G401 (cell line): Measurements from ENCODE around the gene TMEM202. TPM values are rescaled to one million over a fixed set of nuclear protein-coding genes. Genes with fewer than 3 reads are reported as not detected.
"Not testable (repeated sequence)": the region's sequence is repeated elsewhere in the genome, so short reads cannot be mapped to it uniquely, and the experiment has no call there.

Experiments used
- DNase-seq: peaks from one replicate; pipeline ENCODE4 v3.0.0-alpha.2; 2015; ENCODE audit warnings: low spot score
- in situ Hi-C: cut with HindIII; loops from 2 replicates; pipeline ENCODE4 v1.10.0; 2016; ENCODE audit warnings: low sequenced_read_pairs, mixed read lengths
- total RNA-seq: library from RNA; depleted of rRNA; stranded (reverse); fragments of >200 nt; shearing (Covaris generic); gene quantifications from 2 replicates; pipeline ENCODE4 v1.2.3, GENCODE V29; 2014

The TMEM202 gene
- total RNA-seq, 1 experiment from 2014 or later, result not detected

DNA sequence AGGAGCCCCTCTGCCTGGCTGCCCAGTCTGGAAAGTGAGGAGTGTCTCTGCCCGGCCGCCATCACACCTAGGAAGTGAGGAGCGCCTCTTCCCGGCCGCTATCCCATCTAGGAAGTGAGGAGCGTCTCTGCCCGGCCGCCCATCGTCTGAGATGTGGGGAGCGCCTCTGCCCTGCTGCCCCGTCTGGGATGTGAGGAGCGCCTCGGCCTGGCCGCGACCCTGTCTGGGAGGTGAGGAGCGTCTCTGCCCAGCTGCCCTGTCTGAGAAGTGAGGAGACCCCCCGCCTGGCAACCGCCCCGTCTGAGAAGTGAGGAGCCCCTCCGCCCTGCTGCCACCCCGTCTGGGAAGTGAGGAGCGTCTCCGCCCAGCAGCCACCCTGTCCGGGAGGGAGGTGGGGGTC is 1.8 kb upstream of the TMEM202 start:
- DNase-seq, in situ Hi-C loops: not testable (repeated sequence)

DNA sequence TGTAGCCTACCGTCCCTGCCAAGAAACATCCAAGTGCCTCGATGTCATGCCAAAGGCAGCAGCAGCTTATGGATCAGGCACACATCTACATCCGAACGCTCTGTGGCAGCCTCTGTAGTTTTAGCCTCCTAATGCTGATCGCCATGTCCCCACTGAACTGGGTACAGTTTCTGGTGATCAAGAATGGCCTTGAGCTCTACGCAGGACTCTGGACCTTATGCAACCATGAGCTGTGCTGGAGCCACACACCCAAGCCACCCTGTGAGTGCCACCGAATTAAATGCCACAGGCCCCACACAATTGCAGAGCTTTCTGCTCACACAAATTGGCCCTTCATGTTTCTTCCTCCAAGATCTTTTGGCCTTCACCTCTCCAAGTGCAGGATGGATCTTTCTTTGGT is 543 bp downstream of the TMEM202 start:
- in situ Hi-C loops, result no loop called here
- DNase-seq, result no peak

DNA sequence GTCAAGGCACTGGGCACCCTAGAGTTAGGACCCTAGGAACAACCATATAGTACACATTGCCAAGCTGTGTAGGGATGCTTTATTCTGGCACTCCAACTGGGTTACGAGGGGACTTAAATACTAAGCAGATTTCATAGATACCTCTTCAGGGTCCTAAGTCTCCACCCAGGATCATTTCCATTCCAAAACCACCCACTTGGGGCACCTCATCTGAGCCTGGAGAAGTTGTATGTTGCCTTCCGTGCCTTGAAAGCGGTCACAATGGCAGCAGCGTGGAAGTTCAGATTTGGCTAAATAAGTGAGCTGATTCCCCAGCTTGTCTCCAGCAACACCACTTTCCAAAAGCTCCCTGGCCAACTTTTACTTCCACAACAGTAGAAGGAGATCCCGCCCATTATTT is 4.6 kb downstream of the TMEM202 start:
- in situ Hi-C loops, result no loop called here
- no peak for DNase-seq

DNA sequence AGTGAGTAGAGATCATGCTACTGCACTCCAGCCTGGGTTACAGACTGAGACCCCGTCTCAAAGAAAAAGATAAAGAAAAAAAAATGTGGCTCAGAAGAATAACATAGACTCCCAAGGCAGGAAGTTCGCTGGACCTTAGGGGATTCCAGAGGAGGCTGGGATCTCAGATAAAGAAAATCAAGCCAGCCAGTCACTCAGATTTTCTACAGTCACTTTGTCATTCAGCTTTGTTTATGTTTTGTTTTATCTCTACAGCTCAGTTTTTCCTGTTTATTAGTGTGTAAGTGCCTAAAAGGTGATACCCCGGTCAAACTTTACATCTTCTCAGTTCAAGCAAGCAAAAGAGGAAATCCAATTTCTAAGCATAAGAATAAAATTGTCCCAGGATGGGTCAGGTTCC is 6.3 kb downstream of the TMEM202 start:
- in situ Hi-C loops, result no loop called here
- DNase-seq, result no peak

DNA sequence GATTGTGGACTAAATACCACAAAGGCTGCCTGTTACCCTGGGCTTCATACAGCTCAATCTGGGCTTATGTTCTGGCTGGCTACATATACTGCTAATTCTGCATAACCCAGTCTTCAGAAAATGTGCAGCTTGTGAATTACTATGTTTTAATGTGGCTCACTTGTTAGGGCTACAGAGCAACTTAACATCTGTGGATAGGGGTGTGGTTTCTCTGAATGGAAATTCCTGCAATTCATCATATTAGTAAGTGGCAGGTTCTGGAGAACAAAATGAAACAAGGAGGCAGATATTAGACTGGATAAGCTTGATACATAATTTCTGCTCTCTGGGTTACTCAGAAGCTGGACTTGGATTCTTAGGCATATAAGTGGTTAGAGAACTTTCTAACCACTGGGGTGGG is 6.7 kb downstream of the TMEM202 start:
- DNase-seq, result no peak
- in situ Hi-C loops, result no loop called here

DNA sequence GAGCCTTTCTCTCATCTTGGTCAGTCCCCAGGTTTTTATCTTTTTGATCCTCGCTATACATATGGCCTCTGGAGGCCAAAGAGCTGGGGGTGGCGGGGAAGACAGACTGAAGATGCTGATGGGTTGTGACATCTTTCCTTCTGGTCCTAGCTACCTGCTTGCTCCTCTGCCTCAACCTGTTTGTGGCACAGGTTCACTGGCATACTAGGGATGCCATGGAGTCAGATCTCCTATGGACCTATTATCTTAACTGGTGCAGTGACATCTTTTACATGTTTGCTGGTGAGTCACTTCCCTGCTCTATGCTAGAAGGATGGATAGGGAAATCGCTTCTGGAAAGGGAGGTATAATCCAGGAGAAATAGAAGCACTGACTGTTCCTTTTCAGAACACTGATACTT is 8.8 kb downstream of the TMEM202 start:
- no peak for DNase-seq
- in situ Hi-C loops, result no loop called here

DNA sequence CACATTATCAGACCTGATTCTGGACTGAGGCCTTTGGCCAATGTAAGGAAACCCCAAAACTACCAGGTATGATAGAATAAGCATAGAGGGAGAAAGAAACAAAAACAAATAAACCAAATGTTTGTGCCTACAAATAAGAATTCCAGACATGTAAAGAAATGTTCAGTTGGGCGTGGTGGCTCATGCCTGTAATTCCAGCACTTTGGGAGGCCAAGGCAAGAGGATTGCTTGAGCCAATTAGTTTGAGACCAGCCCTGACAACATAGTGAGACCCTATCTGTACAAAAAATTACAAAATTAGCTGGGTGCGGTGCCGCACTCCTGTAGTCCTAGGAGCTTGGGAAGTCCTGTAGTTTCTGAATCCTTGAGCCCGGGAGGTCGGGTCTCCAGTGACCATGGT is 13.0 kb downstream of the TMEM202 start:
- in situ Hi-C loops, result no loop called here
- no peak for DNase-seq

DNA sequence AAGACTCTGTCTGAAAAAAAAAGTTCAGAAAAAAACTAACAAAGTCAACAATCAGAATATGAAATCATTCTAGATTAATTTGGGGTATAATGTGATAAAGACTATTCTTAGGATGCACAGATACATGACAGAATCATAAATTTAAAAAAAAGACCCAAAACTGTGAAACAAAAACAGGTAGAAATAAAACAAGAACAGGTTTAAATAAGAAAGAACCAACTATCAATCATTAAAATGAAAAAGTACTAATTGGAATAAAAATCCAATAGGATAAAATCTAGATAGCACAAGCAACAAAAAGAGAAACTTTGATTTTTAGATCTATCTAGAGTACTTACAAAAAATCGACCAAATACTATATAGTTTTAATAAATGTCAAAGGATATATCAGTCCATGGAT is 13.4 kb downstream of the TMEM202 start:
- DNase-seq, result no peak
- in situ Hi-C loops, result no loop called here

DNA sequence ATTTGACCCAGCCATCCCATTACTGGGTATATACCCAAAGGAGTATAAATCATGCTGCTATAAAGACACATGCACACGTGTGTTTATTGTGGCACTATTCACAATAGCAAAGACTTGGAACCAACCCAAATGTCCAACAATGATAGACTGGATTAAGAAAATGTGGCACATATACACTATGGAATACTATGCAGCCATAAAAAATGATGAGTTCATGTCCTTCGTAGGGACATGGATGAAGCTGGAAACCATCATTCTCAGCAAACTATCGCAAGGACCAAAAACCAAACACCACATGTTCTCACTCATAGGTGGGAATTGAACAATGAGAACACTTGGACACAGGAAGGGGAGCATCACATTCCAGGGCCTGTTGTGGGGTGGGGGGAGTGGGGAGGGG is 15.2 kb downstream of the TMEM202 start:
- DNase-seq, in situ Hi-C loops: not testable (repeated sequence)

DNA sequence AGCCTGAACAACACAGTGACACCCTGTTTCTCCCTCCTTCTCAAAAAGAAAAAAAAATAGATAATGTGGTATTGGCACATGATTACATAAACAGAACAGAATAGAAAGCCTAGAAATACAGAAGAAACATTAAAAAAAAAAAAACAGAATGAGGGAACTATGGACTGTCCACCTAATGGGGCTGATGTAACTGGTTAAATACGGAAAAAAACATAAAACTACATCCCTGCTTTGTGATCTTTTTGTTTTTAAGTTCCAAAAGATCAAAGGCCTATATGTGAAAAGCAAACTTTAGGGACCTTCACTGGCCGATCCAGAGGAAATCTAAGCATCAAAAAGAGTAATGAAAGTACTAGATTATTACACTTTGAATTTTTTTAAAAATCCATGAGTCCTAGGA is 17.2 kb downstream of the TMEM202 start:
- in situ Hi-C loops, result no loop called here
- no peak for DNase-seq

DNA sequence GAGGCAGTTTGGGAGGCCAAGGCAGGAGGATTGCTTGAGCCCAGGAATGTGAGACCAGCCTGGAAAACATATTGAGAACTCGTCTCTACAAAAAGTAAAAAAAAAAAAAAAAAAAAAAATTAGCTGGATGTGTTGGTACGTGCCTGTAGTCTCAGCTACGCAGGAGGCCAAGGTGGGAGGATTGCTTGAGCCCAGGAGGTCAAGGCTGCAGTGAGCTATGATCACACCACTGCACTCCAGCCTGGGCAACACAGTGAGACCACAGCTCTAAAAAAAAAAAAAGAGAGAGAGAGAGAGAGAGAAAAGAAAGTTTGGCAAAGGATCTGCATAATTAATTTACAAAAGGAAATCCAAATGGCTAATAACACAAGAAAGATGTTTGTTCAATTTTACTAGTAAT is 21.7 kb downstream of the TMEM202 start:
- DNase-seq, in situ Hi-C loops: not testable (repeated sequence)

DNA sequence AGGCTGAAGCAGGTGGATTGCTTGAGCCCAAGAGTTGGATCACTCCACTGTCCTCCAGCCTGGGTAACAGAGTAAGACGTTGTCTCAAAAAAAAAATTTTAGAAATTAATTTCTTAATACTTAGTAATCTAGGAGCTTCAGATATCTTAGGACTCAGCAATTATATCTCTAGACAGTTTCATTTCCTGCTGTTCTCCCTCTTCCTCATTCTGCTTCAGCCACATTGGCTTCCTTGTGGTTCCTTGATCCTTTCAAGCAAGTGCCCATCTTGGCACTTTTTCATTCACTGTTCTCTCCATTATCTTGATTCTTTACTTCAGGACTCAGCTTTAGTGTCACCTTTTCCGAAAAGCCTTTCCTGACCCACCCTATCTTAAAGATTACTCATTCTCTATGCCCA is 22.5 kb downstream of the TMEM202 start:
- in situ Hi-C loops, result no loop called here

DNA sequence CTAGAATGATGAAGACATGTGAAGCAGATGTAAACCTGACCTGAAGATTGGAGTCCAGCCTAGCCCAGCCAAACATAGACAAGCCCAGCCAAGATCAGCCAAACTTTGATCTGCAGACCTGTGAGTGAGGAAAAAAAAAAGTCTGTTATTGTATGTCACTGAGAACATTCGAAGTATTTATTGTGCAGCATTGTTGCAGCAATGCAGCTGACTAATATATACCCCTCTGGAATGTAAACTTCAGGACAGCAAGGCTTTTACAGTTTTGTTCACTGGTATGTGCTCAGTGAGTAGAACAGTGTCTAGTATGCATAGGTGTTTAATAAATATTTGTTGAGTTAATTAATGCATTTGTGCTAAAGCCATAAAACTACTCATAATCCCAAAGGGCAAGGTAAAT is 23.4 kb downstream of the TMEM202 start:
- in situ Hi-C loops, result no loop called here
- no peak for DNase-seq

More for the DNA sequence above, 22.5 kb downstream of the TMEM202 start:
- no peak for DNase-seq

DNA sequence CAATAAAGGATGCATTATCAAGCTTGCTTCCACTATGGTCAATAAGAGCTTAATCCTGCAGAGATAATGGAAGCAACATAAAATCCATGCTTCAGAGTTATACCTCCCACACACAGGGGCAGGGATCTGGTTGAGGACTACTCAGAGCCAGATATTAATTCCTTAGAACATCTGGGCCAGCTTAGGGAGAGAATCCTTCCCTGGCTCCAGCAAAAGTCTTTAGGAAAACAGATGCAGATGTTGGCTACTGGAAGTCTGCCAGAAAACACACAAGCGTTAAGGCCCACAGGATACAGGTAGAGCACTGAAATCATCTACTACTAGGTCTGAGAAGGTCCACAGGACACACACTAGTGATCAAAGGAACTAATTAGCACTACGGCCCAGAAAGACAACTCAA is 25.2 kb downstream of the TMEM202 start:
- DNase-seq, result no peak
- in situ Hi-C loops, result no loop called here

DNA sequence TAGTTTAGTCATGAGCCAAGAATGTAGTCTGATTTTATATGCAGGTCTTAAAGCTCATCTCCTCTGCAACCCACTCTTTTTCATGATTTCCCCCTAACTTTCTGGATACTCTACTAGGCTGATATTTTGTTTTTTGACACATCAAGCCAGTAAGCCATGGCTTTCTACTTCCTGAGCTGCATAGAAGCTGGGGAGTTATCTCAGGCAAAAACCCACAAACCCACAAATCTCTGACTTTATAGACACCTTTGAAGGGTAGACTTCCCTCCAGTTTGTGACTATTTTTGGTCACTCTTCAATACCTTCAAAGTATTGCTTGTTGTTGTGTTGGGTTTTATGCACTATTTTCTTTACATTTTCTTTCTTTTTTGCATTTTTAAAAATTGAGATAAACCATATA is 28.6 kb downstream of the TMEM202 start:
- no peak for DNase-seq
- in situ Hi-C loops, result no loop called here

DNA sequence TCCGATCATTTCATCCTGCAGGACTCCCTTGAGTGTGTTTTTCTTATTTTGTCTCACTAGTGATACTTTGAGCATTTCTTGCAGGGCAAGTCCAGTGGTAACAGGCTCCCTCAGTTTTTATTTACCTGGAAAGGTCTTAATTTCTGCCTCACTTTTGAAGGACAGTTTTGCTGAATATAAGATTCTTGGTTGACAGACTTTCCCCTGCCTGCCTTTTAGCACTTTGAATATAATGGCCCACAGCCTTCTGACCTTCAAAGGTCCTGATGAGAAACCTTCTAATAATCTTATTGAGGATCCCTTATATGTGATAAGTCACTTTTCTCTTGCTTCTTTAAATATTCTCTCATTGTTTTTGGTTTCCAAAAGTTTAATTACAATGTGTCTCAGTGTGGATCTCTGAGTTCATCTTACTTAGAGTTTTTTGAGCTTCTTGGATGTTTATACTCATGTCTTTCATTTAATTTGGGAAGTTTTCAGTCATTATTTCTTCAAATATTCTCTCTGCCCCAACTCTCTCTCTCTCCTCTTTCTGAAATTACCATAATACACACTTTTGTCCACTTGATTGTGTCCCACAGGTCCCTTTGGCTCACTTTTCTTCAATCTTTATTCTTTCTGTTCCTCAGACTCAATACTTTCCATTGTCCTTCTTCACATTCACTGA is 39.7 kb downstream of the TMEM202 start:
- DNase-seq, result no peak
- in situ Hi-C loops, result no loop called here

DNA sequence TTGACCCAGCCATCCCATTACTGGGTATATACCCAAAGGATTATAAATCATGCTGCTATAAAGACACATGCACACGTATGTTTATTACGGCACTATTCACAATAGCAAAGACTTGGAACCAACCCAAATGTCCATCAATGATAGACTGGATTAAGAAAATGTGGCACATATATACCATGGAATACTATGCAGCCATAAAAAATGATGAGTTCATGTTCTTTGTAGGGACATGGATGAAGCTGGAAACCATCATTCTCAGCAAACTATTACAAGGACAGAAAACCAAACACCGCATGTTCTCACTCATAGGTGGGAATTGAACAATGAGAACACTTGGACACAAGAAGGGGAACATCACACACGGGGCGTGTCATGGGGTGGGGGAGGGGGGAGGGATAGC is 44.7 kb downstream of the TMEM202 start:
- DNase-seq, in situ Hi-C loops: not testable (repeated sequence)

DNA sequence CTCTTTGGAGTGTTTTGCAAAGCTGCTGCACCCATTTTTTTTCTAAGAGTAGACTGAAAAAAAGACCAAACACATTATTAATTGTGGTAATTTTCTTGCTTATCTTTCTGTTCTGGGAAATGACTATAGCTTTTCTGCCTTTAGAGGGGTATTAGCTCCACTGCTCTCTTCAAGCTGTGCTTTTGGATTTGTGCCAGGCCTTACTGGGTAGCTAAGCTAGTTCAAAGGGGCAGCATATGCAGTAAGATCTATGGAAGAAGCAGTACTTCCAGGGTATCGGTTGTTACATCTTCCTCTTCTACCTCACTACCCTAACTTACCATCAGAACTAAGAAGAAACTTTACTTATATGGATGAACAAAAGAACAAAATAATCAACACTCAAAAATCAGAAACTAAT is 47.3 kb downstream of the TMEM202 start:
- no peak for DNase-seq
- in situ Hi-C loops, result no loop called here

DNA sequence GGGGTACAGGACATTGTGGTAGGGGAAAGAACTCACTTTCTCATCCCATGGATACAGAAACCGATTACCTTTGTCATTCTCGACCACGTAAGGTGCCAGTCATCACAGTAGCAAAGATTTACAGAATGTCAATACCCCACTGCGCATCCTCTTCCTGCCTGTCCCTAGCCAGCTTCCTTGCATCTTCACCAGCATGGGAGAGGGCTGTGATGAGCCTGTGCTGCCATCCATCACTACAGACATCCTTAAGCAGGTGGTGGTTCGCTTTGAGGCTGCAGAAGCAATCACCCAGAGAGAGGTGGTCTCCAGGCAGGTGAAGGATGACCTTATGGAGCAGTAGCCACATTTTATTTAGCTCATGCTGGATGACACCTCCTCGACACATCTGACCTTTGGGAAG is 52.7 kb downstream of the TMEM202 start:
- in situ Hi-C loops, result no loop called here

DNA sequence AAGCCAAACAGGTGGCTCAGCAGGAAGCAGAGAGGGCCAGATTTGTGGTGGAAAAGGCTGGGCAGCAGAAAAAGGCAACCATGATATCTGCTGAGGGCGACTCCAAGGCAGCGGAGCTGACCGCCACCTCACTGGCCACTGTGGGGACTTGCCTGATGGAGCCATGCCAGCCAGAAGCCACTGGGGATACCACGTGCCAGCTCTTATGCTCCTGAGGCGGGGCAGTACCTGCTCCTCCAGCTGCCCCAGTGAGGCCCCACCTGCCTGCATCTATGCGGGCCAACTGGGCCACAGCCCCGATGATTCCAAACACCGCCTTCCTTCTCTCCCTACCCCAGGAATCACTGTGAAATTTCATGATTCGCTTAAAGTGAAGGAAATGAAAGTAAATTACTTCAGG is 53.1 kb downstream of the TMEM202 start:
- no peak for DNase-seq

More for the DNA sequence above, 52.7 kb downstream of the TMEM202 start:
- DNase-seq, result no peak

DNA sequence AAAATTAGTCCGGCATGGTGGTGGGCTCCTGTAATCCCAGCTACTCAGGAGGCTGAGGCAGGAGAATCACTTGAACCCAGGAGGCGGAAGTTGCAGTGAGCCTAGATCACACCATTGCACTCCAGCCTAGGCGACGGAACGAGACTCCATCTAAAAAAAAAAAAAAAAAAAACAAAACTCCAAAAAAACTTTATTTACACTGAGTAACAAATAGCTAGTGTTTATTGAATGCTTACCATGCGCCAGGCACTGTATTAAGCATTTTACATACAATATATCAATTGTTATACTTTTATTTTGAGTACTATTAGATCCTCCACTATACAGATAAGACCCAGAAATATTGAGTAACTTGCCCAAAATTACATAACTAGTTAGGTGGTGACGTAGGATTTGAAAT is 58.6 kb downstream of the TMEM202 start:
- DNase-seq, result no peak
- in situ Hi-C loops, result no loop called here

More for the DNA sequence above, 53.1 kb downstream of the TMEM202 start:
- in situ Hi-C loops, result no loop called here
